ENCODE results near the gene SHROOM3.

The SHROOM3 gene

DNA sequence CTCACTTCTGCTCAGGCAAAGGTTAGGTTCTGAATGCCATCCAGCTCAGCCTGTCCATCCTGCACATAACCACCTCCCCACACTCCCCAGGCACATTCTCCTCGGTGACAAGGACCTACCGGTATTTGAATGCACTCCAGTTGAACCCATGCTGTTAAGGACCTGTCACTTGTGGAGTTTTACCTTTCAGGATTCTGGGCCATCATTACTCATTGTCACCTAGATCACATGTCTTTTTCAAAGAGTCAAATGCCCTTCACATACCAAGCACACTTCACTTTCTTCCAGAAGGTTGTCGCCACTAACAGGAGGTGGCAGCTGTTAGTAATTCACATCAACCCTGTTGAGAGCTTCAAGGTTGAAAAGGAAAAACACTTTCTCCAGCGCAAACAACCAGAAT, 244.7 kb downstream of the SHROOM3 start:
- no peak overlapping the region for H3K4me3 ChIP-seq (replicated peaks in 1 of 2; ENCODE audit: low read depth in 2 of 2, low read length in 2 of 2)
- TF ChIP-seq CTCF (IDR thresholded peaks at IDR 0.05; ENCODE audit: low read depth, low read length) = no peak
- DNase-seq (ENCODE audit: low read depth in 2 of 2) = no peak

GRCh38 chr4:76680952-76681351, 245.9 kb downstream of the SHROOM3 start:
- H3K4me3 ChIP-seq (replicated peaks in 1 of 2; ENCODE audit: low read depth in 2 of 2, low read length in 2 of 2) = no peak overlapping the region
- TF ChIP-seq CTCF (IDR thresholded peaks at IDR 0.05; ENCODE audit: low read depth, low read length) = no peak
- no peak for DNase-seq (ENCODE audit: low read depth in 2 of 2)

GRCh38 chr4:76681996-76682395, 247.0 kb downstream of the SHROOM3 start:
- no peak for TF ChIP-seq CTCF (IDR thresholded peaks at IDR 0.05; ENCODE audit: low read depth, low read length)
- H3K4me3 ChIP-seq (replicated peaks in 1 of 2; ENCODE audit: low read depth in 2 of 2, low read length in 2 of 2) = no peak overlapping the region
- DNase-seq (ENCODE audit: low read depth in 2 of 2) = no peak

DNA sequence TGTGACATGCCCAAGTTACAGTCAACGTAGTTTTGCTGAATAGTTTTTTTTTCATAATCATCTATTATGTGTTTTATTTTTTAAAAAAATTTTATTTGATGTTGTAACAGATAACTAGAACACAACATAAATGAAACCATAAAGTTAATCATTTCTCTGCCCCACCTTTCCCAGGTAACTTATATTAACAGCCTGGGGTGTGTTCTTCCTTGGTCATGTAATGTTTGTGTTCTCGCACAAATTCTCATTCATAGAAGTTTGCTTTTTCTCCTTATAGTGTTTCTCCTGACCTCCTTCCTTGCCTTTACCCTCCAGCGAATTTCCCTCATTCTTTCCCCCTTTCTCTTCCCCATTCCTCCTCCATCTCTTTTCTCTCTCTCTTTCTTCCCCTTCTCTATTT, 248.1 kb downstream of the SHROOM3 start:
- no peak for TF ChIP-seq CTCF (IDR thresholded peaks at IDR 0.05; ENCODE audit: low read depth, low read length)
- no peak for DNase-seq (ENCODE audit: low read depth in 2 of 2)
- no peak overlapping the region for H3K4me3 ChIP-seq (replicated peaks in 1 of 2; ENCODE audit: low read depth in 2 of 2, low read length in 2 of 2)

DNA sequence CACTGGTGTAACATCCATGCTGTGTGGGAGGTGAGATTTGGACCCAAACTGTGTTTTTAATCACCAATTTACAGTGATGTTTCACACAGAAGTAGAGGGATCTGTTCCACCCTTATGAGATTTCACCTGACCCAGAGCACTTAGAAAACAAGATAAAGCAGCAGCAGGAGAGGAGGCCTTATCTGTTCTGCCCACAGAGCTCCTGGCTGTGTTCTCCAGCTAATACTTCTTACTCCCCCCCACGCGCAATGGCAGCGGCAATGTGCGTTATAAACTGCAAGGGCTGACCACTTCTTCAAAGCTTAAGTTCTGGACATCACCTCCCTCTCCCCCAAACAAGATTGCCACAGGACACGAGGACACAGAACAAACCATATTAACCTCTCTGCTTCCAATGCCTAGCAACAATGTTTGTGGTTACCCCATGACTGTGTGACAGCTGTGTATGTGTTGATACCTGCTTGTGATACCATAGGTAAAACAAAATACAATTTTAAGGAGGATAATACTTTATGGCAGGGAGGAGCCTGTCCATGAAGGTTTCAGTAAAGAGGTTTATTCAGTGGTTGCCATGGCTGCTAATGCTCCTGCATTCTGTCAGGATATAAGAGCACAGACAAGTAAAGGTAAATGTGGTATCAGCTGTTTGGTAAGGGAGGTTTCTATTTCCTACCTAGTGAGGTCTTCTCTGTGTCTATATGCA, 252.9 kb downstream of the SHROOM3 start:
- no peak for DNase-seq (ENCODE audit: low read depth in 2 of 2)
- H3K4me3 ChIP-seq (replicated peaks in 1 of 2; ENCODE audit: low read depth in 2 of 2, low read length in 2 of 2) = no peak overlapping the region
- no peak for TF ChIP-seq CTCF (IDR thresholded peaks at IDR 0.05; ENCODE audit: low read depth, low read length)

GRCh38 chr4:76688619-76689144, 253.7 kb downstream of the SHROOM3 start:
- TF ChIP-seq CTCF (IDR thresholded peaks at IDR 0.05; ENCODE audit: low read depth, low read length) = no peak
- DNase-seq (ENCODE audit: low read depth in 2 of 2) = no peak
- peak overlapping the region; percentile 46 to 57 for H3K4me3 ChIP-seq (replicated peaks in 1 of 2; ENCODE audit: low read depth in 2 of 2, low read length in 2 of 2)
